Uterus (tissue), 4 donors: ENCODE measurements around the gene SSR1. TPM values are rescaled to one million over a fixed set of nuclear protein-coding genes. Genes with fewer than 3 reads are reported as not detected.

ENCODE experiments used
- DNase-seq, 2 donors: peaks; one replicate each; pipeline ENCODE4 v3.0.0-alpha.2; 2019 to 2020
- H3K27ac ChIP-seq, 2 donors: fragments of 200-600 bp; sonication (generic); 1 replicate in 1 of 2; 2 replicates in 1 of 2; pipeline ENCODE4 v1.5.1; 2016 to 2018
- H3K27me3 ChIP-seq, 2 donors: fragments of 200-600 bp; sonication (generic); one replicate each; pipeline ENCODE4 v1.5.1; 2018 to 2019; ENCODE audit warnings: control low read depth in 1 of 2
- H3K36me3 ChIP-seq, 2 donors: fragments of 200-600 bp; sonication (generic); one replicate each; pipeline ENCODE4 v1.5.1; 2019; ENCODE audit warnings: control low read depth in 1 of 2
- H3K4me1 ChIP-seq, 2 donors: fragments of 200-600 bp; sonication (generic); one replicate each; pipeline ENCODE4 v1.5.1; 2018 to 2019; ENCODE audit warnings: control low read depth in 1 of 2
- H3K4me3 ChIP-seq, 2 donors: fragments of 200-600 bp; sonication (generic); 1 replicate in 1 of 2; 2 replicates in 1 of 2; pipeline ENCODE4 v1.5.1; 2018 to 2019; ENCODE audit warnings: mild to moderate bottlenecking in 1 of 2
- H3K9me3 ChIP-seq, 2 donors: fragments of 200-600 bp; sonication (generic); one replicate each; pipeline ENCODE4 v1.5.1; 2019; ENCODE audit warnings: control low read depth in 1 of 2
- POLR2A ChIP-seq, 2 donors: fragments of 450-650 bp; IDR thresholded peaks; one replicate each; pipeline ENCODE4 v1.6.1; 2016; ENCODE audit warnings: antibody characterized with exemption in 2 of 2, mild to moderate bottlenecking in 1 of 2, moderate library complexity in 1 of 2
- intact Hi-C: fragments of 100-400 bp; cut with DNase I; formaldehyde crosslinking; loops from one replicate; pipeline ENCODE4 v1.15.1; 2023; ENCODE audit warnings: low total_unique reads
- total RNA-seq, 4 donors: library from RNA; depleted of rRNA in 3 of 4; stranded (reverse); fragments of >200 nt in 3 of 4; gene quantifications; one replicate each; pipeline versions ENCODE4 v1.1.0 to v1.2.4, GENCODE V29; 2014 to 2023
- TF ChIP-seq, protein P1 (sequence below), 4 experiments: fragments of 200-600 bp in 2 of 4; fragments of 450-650 bp in 2 of 4; sonication (generic) in 2 of 4; IDR thresholded peaks; one replicate each; pipeline ENCODE4 v1.5.1; 2016 to 2019; ENCODE audit warnings: antibody characterized with exemption in 4 of 4, mild to moderate bottlenecking in 2 of 4, moderate library complexity in 1 of 4
- donor health status: DM: yes; HTN: yes; CAD: no.

Gene SSR1
- total RNA-seq, 4 donors from 2014 or later: 77.4 to 138 (median 126) TPM

DNA sequence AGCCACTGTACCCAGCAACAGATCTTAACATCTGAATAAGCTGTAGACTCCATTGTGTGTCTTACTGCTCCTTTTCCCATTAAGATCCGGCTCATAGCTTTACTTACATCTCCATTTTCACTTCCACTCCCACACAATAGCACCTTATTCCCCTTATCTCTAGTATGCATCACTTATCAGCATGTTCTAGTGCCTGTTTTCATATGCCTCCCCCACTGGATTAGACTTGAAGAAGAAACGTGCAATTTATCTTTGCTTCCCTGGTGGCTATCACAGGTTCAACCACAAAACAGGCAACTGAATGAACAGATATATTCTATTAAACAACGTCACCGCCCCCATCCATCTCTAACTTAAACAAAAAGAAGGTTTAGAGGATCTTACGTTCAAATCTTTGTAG lies 12.1 kb downstream of the SSR1 start:
- Histone ChIP-seq H3K36me3 (no peaks in the 10 kb centered on the region), H3K27me3 (no peaks in the 10 kb centered on the region), H3K27ac (no peak overlapping the region), H3K4me3 (no peak overlapping the region), H3K9me3 (no peaks in the 10 kb centered on the region), H3K4me1 (no peaks in the 10 kb centered on the region)
- no peak for DNase-seq
- intact Hi-C loops: no loop called here
- TF ChIP-seq, protein P1, sequence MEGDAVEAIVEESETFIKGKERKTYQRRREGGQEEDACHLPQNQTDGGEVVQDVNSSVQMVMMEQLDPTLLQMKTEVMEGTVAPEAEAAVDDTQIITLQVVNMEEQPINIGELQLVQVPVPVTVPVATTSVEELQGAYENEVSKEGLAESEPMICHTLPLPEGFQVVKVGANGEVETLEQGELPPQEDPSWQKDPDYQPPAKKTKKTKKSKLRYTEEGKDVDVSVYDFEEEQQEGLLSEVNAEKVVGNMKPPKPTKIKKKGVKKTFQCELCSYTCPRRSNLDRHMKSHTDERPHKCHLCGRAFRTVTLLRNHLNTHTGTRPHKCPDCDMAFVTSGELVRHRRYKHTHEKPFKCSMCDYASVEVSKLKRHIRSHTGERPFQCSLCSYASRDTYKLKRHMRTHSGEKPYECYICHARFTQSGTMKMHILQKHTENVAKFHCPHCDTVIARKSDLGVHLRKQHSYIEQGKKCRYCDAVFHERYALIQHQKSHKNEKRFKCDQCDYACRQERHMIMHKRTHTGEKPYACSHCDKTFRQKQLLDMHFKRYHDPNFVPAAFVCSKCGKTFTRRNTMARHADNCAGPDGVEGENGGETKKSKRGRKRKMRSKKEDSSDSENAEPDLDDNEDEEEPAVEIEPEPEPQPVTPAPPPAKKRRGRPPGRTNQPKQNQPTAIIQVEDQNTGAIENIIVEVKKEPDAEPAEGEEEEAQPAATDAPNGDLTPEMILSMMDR (IDR thresholded peaks at IDR 0.05): no peak
- TF ChIP-seq POLR2A (IDR thresholded peaks at IDR 0.05): no peak

DNA sequence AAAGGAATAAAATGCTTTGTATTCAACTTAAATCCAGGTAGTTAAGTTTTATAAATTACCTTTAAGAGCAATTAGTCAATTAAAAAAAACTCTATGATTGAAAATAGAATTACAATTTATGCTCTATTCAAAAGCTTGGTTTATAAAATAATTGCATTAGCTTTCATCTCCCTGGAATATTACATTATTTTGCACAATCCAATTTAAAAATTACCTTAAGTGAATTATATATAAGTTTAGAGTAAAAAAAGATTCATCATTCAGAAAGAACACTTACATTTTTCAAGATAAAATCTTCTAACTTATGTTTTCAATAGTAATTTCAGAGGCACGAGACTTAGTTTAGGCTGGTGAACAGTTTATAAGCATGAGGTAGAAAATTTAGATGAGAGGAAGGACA lies 14.9 kb downstream of the SSR1 start:
- no peak for DNase-seq
- Histone ChIP-seq H3K36me3 (no peaks in the 10 kb centered on the region), H3K27me3 (no peaks in the 10 kb centered on the region), H3K4me3 (no peak overlapping the region), H3K4me1 (no peaks in the 10 kb centered on the region), H3K9me3 (no peaks in the 10 kb centered on the region), H3K27ac (no peak overlapping the region)
- TF ChIP-seq, protein P1 (IDR thresholded peaks at IDR 0.05): no peak
- TF ChIP-seq POLR2A (IDR thresholded peaks at IDR 0.05): no peak
- intact Hi-C loops: no loop called here

DNA sequence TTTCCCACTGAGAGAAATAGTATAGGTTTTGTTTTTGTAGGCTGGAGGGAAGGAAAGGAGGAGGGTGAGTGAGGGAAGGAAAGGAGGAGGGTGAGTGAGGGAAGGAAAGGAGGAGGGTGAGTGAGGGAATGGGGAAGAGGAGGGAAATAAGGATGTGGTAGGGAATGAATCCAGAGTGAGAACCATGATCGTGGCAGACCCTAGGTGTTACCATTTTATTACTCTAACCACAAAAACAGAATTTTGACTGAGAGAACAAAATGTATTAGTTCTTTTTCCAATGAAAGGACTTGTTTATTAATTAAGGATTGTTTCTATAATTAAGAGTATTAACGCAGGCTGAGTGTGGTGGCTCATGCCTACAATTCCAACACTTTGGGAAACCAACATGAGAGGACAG lies 16.4 kb downstream of the SSR1 start:
- no peak overlapping the region for H3K27ac ChIP-seq
- DNase-seq: no peak
- H3K27me3 ChIP-seq: no peaks in the 10 kb centered on the region
- TF ChIP-seq, protein P1 (IDR thresholded peaks at IDR 0.05): no peak
- TF ChIP-seq POLR2A (IDR thresholded peaks at IDR 0.05): no peak
- H3K36me3 ChIP-seq: no peaks in the 10 kb centered on the region
- H3K9me3 ChIP-seq: no peaks in the 10 kb centered on the region
- no peaks in the 10 kb centered on the region for H3K4me1 ChIP-seq
- no peak overlapping the region for H3K4me3 ChIP-seq
- intact Hi-C loops: no loop called here

DNA sequence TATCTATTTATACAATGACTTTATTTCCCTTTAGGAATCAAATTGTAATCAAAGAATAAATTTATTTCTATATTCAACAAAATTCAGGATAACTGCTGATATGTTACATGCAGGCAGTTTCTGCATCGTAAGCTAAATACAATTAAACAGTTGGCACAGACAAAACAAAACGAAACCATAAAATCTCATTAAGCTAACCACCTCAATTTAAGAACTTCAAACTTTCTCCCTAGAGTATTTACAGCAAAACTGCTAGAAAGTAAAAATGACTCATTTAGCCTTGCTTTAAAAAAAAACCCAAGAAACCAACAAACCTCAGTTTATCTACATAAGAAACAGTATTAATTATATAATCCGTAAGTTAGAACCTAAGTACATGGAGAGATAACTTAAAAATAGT lies 17.1 kb downstream of the SSR1 start:
- Histone ChIP-seq H3K27me3 (no peaks in the 10 kb centered on the region), H3K27ac (no peak overlapping the region), H3K4me3 (no peak overlapping the region), H3K36me3 (no peaks in the 10 kb centered on the region), H3K9me3 (no peaks in the 10 kb centered on the region), H3K4me1 (no peaks in the 10 kb centered on the region)
- intact Hi-C loops: no loop called here
- TF ChIP-seq, protein P1 (IDR thresholded peaks at IDR 0.05): no peak
- no peak for TF ChIP-seq POLR2A (IDR thresholded peaks at IDR 0.05)
- no peak for DNase-seq

DNA sequence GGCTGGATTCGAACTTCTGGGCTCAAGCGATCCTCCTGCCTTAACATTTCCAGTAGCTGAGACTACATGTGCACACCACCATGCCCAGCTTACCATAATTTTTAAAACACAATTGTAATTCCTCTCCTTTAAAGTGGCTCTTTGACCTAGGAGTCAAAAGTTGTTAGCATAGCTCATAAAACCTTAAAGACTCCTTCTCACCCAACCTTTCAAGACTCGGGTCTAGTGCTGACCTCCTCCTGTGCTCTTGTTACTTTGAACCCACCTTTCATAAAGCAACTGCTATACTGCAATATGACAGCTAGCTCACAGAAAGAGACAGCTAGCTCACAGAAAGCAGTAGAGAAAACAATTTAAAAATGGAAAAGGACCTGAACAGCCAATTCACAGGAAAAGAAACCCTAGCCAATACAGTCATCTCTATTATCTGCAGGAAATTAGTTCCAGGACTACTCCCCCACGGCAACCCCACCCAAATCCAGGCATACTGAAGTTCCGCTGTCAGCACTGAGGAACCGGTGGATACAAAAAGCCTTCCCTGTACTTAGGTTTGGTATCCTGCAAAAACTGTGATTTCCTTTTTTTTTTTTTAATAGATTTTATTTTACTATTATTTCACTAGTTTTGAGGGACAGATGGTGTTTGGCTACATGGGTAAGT lies 20.3 kb downstream of the SSR1 start:
- Histone ChIP-seq H3K27ac (no peak overlapping the region), H3K27me3 (no peaks in the 10 kb centered on the region), H3K9me3 (no peaks in the 10 kb centered on the region), H3K4me1 (no peaks in the 10 kb centered on the region), H3K36me3 (no peaks in the 10 kb centered on the region), H3K4me3 (no peak overlapping the region)
- intact Hi-C loops: no loop called here
- DNase-seq: no peak
- no peak for TF ChIP-seq POLR2A (IDR thresholded peaks at IDR 0.05)
- TF ChIP-seq, protein P1 (IDR thresholded peaks at IDR 0.05): no peak
